ENCODE measurements around the gene TMEM236.

- no peak for TF ChIP-seq CTCF (conservative IDR thresholded peaks at IDR 0.05; ENCODE audit: low read depth, low read length)
- TF ChIP-seq SMC3 (IDR thresholded peaks at IDR 0.05; ENCODE audit: low read depth, low read length): no peak
- no peak for TF ChIP-seq RFX5 (IDR thresholded peaks at IDR 0.05; ENCODE audit: low read depth, low read length)
- TF ChIP-seq RAD21 (IDR thresholded peaks at IDR 0.05; ENCODE audit: low read length): no peak
- no peak for TF ChIP-seq POLR2A (IDR thresholded peaks at IDR 0.05; ENCODE audit: low read depth, low read length)
- TF ChIP-seq USF2 (IDR thresholded peaks at IDR 0.05; ENCODE audit: low read depth, low read length): no peak
- no peak for TF ChIP-seq MXI1 (IDR thresholded peaks at IDR 0.05; ENCODE audit: borderline replicate concordance, low read depth, low read length)
- no peak for TF ChIP-seq BHLHE40 (IDR thresholded peaks at IDR 0.05; ENCODE audit: low read depth, low read length)
- TF ChIP-seq NFE2L2 (IDR thresholded peaks at IDR 0.05; ENCODE audit: low read depth, low read length): no peak
- TF ChIP-seq MAFK (IDR thresholded peaks at IDR 0.05; ENCODE audit: low read depth, low read length): no peak
- TF ChIP-seq ELK1 (IDR thresholded peaks at IDR 0.05; ENCODE audit: borderline replicate concordance, low read depth, low read length): no peak
- no peak for TF ChIP-seq CHD1 (IDR thresholded peaks at IDR 0.05; ENCODE audit: low read depth, low read length)
- no peak for TF ChIP-seq RCOR1 (IDR thresholded peaks at IDR 0.05; ENCODE audit: insufficient replicate concordance, low read length)
Measured at GRCh38 chr10:17805921-17806577, 54.0 kb downstream of the TMEM236 start.
